Placental pericyte (primary cell): Measurements from ENCODE around the gene SPRR2F. TPM values are rescaled to one million over a fixed set of nuclear protein-coding genes. Genes with fewer than 3 reads are reported as not detected.

ENCODE experiments used
- small RNA-seq: library from RNA; depleted of rRNA; stranded (forward); fragments of <200 nt; gene quantifications from one replicate; pipeline ENCODE3, GENCODE V24; 2012; ENCODE audit warnings: low replicate concordance
- total RNA-seq: library from RNA; depleted of rRNA; stranded (reverse); fragments of >200 nt; gene quantifications from 2 replicates; pipeline ENCODE4 v1.2.3, GENCODE V29; 2012

Gene SPRR2F
- total RNA-seq, result not detected in 2 replicates

GRCh38 chr1:153113416-153113815 is at the start of gene SPRR2F:
Gene SPRR2F (minus strand): TSS chr1:153113516. CDS start chr1:153112733, 783 bp downstream.

DNA sequence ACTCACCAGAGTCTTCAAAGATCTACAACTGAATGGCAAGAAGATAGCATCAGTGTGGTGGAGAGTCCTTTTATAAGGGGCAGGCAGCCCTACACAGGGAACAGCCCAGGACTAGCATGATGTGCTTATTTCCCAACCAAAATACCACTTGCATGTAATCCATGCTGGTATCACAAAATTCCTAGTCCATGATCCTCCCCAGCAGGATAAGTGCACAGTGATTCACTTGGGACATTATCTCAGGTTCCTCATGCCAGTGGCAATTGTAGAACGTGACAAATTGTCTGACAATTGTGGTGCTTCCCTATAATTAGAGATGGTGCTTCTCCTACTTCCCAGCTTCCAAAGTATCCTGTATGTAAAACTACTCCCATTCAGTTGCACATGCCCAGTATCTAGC is 37.5 kb upstream of the SPRR2F start, which contains the start of gene SPRR2G:
TSS of gene SPRR2G (minus strand) at position 45 of the 400 bp plus-strand sequence. CDS start 780 bp downstream, outside the sequence.

GRCh38 chr1:153094426-153094825 is 18.9 kb downstream of the SPRR2F start, which contains the start of gene SPRR2E:
Gene SPRR2E (minus strand): TSS chr1:153094526. CDS start chr1:153093751, 775 bp downstream.

GRCh38 chr1:153071511-153071910 is 41.8 kb downstream of the SPRR2F start, which contains the start of gene SPRR2B:
Gene SPRR2B (minus strand): TSS chr1:153071611. CDS start chr1:153070839, 772 bp downstream.

Small RNA genes within 50 kb of the gene (small RNA-seq; reads per million reads assigned to genes)
- not detected for gene SPRR2C

Other genes with a start within 250 kb of the SPRR2F start
- not detected in 2 replicates for gene SMCP, start 235.2 kb downstream of the SPRR2F start, total RNA-seq
- 0.14 TPM in 1 of 2 replicates, not detected in the other for gene IVL, start 205.0 kb downstream of the SPRR2F start, total RNA-seq
- gene SPRR5, start 166.3 kb downstream of the SPRR2F start, total RNA-seq, result not detected in 2 replicates
- not detected in 2 replicates for gene SPRR4, start 142.9 kb downstream of the SPRR2F start, total RNA-seq
- gene SPRR1A, start 129.4 kb downstream of the SPRR2F start, total RNA-seq, result not detected in 2 replicates
- gene SPRR3, start 111.8 kb downstream of the SPRR2F start, total RNA-seq, result not detected in 2 replicates
- not detected in 2 replicates for gene SPRR1B, start 82.3 kb downstream of the SPRR2F start, total RNA-seq
- gene SPRR2D, start 72.4 kb downstream of the SPRR2F start, total RNA-seq, result not detected in 2 replicates
- gene SPRR2A, start 56.0 kb downstream of the SPRR2F start, total RNA-seq, result not detected in 2 replicates
- gene SPRR2B, start 41.9 kb downstream of the SPRR2F start, total RNA-seq, result not detected in 2 replicates
- not detected in 2 replicates for gene SPRR2E, start 19.0 kb downstream of the SPRR2F start, total RNA-seq
- not detected in 2 replicates for gene SPRR2G, start 37.4 kb upstream of the SPRR2F start, total RNA-seq
- gene LELP1, start 89.9 kb upstream of the SPRR2F start, total RNA-seq, result not detected in 2 replicates
- 0.22 and 0.29 TPM in 2 replicates for gene PRR9, start 104.1 kb upstream of the SPRR2F start, total RNA-seq
- not detected in 2 replicates for gene LORICRIN, start 146.2 kb upstream of the SPRR2F start, total RNA-seq
- not detected in 2 replicates for gene PGLYRP3, start 199.4 kb upstream of the SPRR2F start, total RNA-seq
- not detected in 2 replicates for gene PGLYRP4, start 235.3 kb upstream of the SPRR2F start, total RNA-seq
- gene S100A9, start 244.3 kb upstream of the SPRR2F start, total RNA-seq, result not detected in 2 replicates